ENCODE results near the gene PANK4. TPM values are rescaled to one million over a fixed set of nuclear protein-coding genes. Genes with fewer than 3 reads are reported as not detected.
"Not testable (repeated sequence)": the region's sequence is repeated elsewhere in the genome, so short reads cannot be mapped to it uniquely, and the experiment has no call there.

Gene PANK4
- polyA plus RNA-seq, 1 donor (not counting 4 experiments of a cell fraction or from before 2014, with no cell fraction given) = 14.5 TPM

GRCh38 chr1:2570332-2570731 lies 43.9 kb upstream of the PANK4 start:
- FAIRE-seq (no peak), DNase-seq (ENCODE audit: low read depth, low spot score) (no peak)
- dilution Hi-C loops (cut with MboI; ENCODE audit: extremely low pct_ligation_motif_present, low sequenced_read_pairs) = no loop called here

GRCh38 chr1:2569703-2570102 lies 43.3 kb upstream of the PANK4 start:
- H3K9ac ChIP-seq (ENCODE audit: control insufficient read depth, extremely low read depth, insufficient read depth, low read length); dilution Hi-C loops (cut with MboI; ENCODE audit: extremely low pct_ligation_motif_present, low sequenced_read_pairs): not testable (repeated sequence)
- peaks cover 21% of the 10 kb centered on the region for H3K27me3 ChIP-seq (ENCODE audit: control insufficient read depth, extremely low read depth, insufficient read depth, low read length)

More at GRCh38 chr1:2570332-2570731, 43.9 kb upstream of the PANK4 start:
- Histone ChIP-seq H3K4me3 (ENCODE audit: control insufficient read depth in 2 of 3, extremely low read depth in 1 of 3, insufficient read depth in 2 of 3, low read depth in 1 of 3, low read length in 3 of 3) (no peak overlapping the region), H3K4me1 (ENCODE audit: control insufficient read depth, extremely low read depth, insufficient read depth, low read length) (no peaks in the 10 kb centered on the region), H4K20me1 (ENCODE audit: control insufficient read depth, extremely low read depth, insufficient read depth, low read length) (no peaks in the 10 kb centered on the region), H3K4me2 (ENCODE audit: control insufficient read depth, extremely low read depth, insufficient read depth, low read depth, low read length) (no peak overlapping the region), H3K9me1 (ENCODE audit: control insufficient read depth, extremely low read depth, insufficient read depth, low read length) (no peaks in the 10 kb centered on the region), H3K27ac (ENCODE audit: control insufficient read depth, insufficient read depth, low read length) (no peak overlapping the region), H3K9ac (ENCODE audit: control insufficient read depth, extremely low read depth, insufficient read depth, low read length) (no peak overlapping the region), H3K9me3 (ENCODE audit: control insufficient read depth, low read depth, low read length) (no peaks in the 10 kb centered on the region), H3K79me2 (ENCODE audit: control insufficient read depth, insufficient read depth, low read length) (no peaks in the 10 kb centered on the region), H3K36me3 (ENCODE audit: control insufficient read depth in 2 of 2, extremely low read depth in 1 of 2, insufficient read depth in 2 of 2, low read length in 2 of 2) (no peaks in the 10 kb centered on the region), H2AFZ (ENCODE audit: control insufficient read depth, low read length) (no peak overlapping the region), H3K27me3 (ENCODE audit: control insufficient read depth, extremely low read depth, insufficient read depth, low read length) (peaks cover 18% of the 10 kb centered on the region)
- TF ChIP-seq EZH2 (IDR thresholded peaks at IDR 0.05; ENCODE audit: low read length) (no peak), CTCF (optimal IDR thresholded peaks at IDR 0.05 in 1 of 3, IDR thresholded peaks at IDR 0.05 in 1 of 3, conservative IDR thresholded peaks at IDR 0.05 in 1 of 3; ENCODE audit: extremely low read depth in 1 of 3, insufficient read depth in 2 of 3, low read length in 3 of 3) (no peak)

GRCh38 chr1:2569060-2569459 lies 42.7 kb upstream of the PANK4 start:
- no peaks in the 10 kb centered on the region for H3K9me1 ChIP-seq (ENCODE audit: control insufficient read depth, extremely low read depth, insufficient read depth, low read length)
- H3K36me3 ChIP-seq (ENCODE audit: control insufficient read depth in 2 of 2, extremely low read depth in 1 of 2, insufficient read depth in 2 of 2, low read length in 2 of 2) = no peaks in the 10 kb centered on the region
- no peak overlapping the region for H3K4me2 ChIP-seq (ENCODE audit: control insufficient read depth, extremely low read depth, insufficient read depth, low read depth, low read length)
- DNase-seq (ENCODE audit: low read depth, low spot score) (no peak), FAIRE-seq (no peak)
- H3K9me3 ChIP-seq (ENCODE audit: control insufficient read depth, low read depth, low read length) = no peaks in the 10 kb centered on the region
- H3K4me1 ChIP-seq (ENCODE audit: control insufficient read depth, extremely low read depth, insufficient read depth, low read length) = no peaks in the 10 kb centered on the region
- no peaks in the 10 kb centered on the region for H4K20me1 ChIP-seq (ENCODE audit: control insufficient read depth, extremely low read depth, insufficient read depth, low read length)
- no peak overlapping the region for H2AFZ ChIP-seq (ENCODE audit: control insufficient read depth, low read length)
- TF ChIP-seq EZH2 (IDR thresholded peaks at IDR 0.05; ENCODE audit: low read length) (no peak), CTCF (optimal IDR thresholded peaks at IDR 0.05 in 1 of 3, IDR thresholded peaks at IDR 0.05 in 1 of 3, conservative IDR thresholded peaks at IDR 0.05 in 1 of 3; ENCODE audit: extremely low read depth in 1 of 3, insufficient read depth in 2 of 3, low read length in 3 of 3) (no peak)
- dilution Hi-C loops (cut with MboI; ENCODE audit: extremely low pct_ligation_motif_present, low sequenced_read_pairs) = no loop called here
- H3K4me3 ChIP-seq (ENCODE audit: control insufficient read depth in 2 of 3, extremely low read depth in 1 of 3, insufficient read depth in 2 of 3, low read depth in 1 of 3, low read length in 3 of 3) = no peak overlapping the region
- no peak overlapping the region for H3K27ac ChIP-seq (ENCODE audit: control insufficient read depth, insufficient read depth, low read length)
- H3K79me2 ChIP-seq (ENCODE audit: control insufficient read depth, insufficient read depth, low read length) = no peaks in the 10 kb centered on the region
- H3K9ac ChIP-seq (ENCODE audit: control insufficient read depth, extremely low read depth, insufficient read depth, low read length) = no peak overlapping the region
- peaks cover 21% of the 10 kb centered on the region for H3K27me3 ChIP-seq (ENCODE audit: control insufficient read depth, extremely low read depth, insufficient read depth, low read length)

More at GRCh38 chr1:2569703-2570102, 43.3 kb upstream of the PANK4 start:
- H3K36me3 ChIP-seq (ENCODE audit: control insufficient read depth in 2 of 2, extremely low read depth in 1 of 2, insufficient read depth in 2 of 2, low read length in 2 of 2); H4K20me1 ChIP-seq (ENCODE audit: control insufficient read depth, extremely low read depth, insufficient read depth, low read length); H3K4me2 ChIP-seq (ENCODE audit: control insufficient read depth, extremely low read depth, insufficient read depth, low read depth, low read length); H3K79me2 ChIP-seq (ENCODE audit: control insufficient read depth, insufficient read depth, low read length); H3K9me3 ChIP-seq (ENCODE audit: control insufficient read depth, low read depth, low read length); FAIRE-seq; H2AFZ ChIP-seq (ENCODE audit: control insufficient read depth, low read length); H3K4me1 ChIP-seq (ENCODE audit: control insufficient read depth, extremely low read depth, insufficient read depth, low read length); DNase-seq (ENCODE audit: low read depth, low spot score); H3K27ac ChIP-seq (ENCODE audit: control insufficient read depth, insufficient read depth, low read length); H3K9me1 ChIP-seq (ENCODE audit: control insufficient read depth, extremely low read depth, insufficient read depth, low read length); H3K4me3 ChIP-seq (ENCODE audit: control insufficient read depth in 2 of 3, extremely low read depth in 1 of 3, insufficient read depth in 2 of 3, low read depth in 1 of 3, low read length in 3 of 3): not testable (repeated sequence)

DNA sequence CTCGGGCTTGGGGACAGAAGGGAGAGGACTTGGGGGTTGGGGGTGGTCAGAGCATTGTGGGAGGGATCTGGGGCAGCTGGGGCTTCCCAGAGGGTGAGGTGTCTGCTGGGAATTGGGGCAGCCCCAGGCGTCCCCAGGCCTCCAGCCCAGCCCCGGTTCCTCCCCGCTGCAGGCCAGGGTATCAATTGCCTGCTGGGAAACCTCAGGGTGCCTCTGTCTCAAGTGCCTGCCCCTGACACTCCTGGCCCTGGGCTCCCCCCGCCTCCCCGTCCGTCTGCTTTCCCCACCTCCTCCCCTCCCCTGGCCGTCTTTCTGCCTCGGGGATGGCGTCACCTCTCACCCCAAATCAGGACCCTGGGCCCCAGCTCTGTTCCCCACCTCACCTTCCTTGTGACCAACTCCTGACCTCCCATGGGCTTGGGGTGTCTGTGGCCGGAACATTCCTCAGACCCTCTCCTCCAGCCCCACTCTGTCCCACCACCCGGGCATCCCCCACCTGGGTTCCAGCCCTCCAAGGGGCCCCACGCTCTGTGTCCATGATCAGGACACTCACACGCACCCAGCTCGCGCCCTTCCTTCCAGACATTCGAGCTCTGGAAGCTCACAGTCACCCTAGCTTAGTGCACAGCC lies 41.9 kb upstream of the PANK4 start:
- FAIRE-seq = not testable (repeated sequence)

More for the DNA sequence above, 41.9 kb upstream of the PANK4 start:
- H3K27ac ChIP-seq (ENCODE audit: control insufficient read depth, insufficient read depth, low read length); H3K79me2 ChIP-seq (ENCODE audit: control insufficient read depth, insufficient read depth, low read length); H2AFZ ChIP-seq (ENCODE audit: control insufficient read depth, low read length); H3K9me1 ChIP-seq (ENCODE audit: control insufficient read depth, extremely low read depth, insufficient read depth, low read length); H4K20me1 ChIP-seq (ENCODE audit: control insufficient read depth, extremely low read depth, insufficient read depth, low read length); H3K9me3 ChIP-seq (ENCODE audit: control insufficient read depth, low read depth, low read length); H3K9ac ChIP-seq (ENCODE audit: control insufficient read depth, extremely low read depth, insufficient read depth, low read length); H3K36me3 ChIP-seq (ENCODE audit: control insufficient read depth in 2 of 2, extremely low read depth in 1 of 2, insufficient read depth in 2 of 2, low read length in 2 of 2); H3K4me1 ChIP-seq (ENCODE audit: control insufficient read depth, extremely low read depth, insufficient read depth, low read length); H3K4me3 ChIP-seq (ENCODE audit: control insufficient read depth in 2 of 3, extremely low read depth in 1 of 3, insufficient read depth in 2 of 3, low read depth in 1 of 3, low read length in 3 of 3); DNase-seq (ENCODE audit: low read depth, low spot score); H3K4me2 ChIP-seq (ENCODE audit: control insufficient read depth, extremely low read depth, insufficient read depth, low read depth, low read length); dilution Hi-C loops (cut with MboI; ENCODE audit: extremely low pct_ligation_motif_present, low sequenced_read_pairs): not testable (repeated sequence)
- peaks cover 26% of the 10 kb centered on the region for H3K27me3 ChIP-seq (ENCODE audit: control insufficient read depth, extremely low read depth, insufficient read depth, low read length)

Data from keratinocyte (primary cell).